Common myeloid progenitor, CD34-positive (primary cell): ENCODE measurements around the gene SNRPB.

Source experiments
- CTCF ChIA-PET: fragments of 350-600 bp; sonication (Branson Sonifier 250); formaldehyde crosslinking; loops from one replicate; lab custom pipeline; 2021; ENCODE audit warnings: antibody characterized with exemption; lab: Charles Lee
- POLR2A ChIA-PET: fragments of 350-600 bp; sonication (Branson Sonifier 250); formaldehyde crosslinking; loops from one replicate; lab custom pipeline; 2021; ENCODE audit warnings: antibody characterized with exemption; lab: Charles Lee
- DNase-seq, 3 donors: peaks; one replicate each; pipeline versions ENCODE4 v3.0.0 to v3.0.0-alpha.2; 2013
- H3K27ac ChIP-seq, 2 experiments: 1 replicate in 1 of 2; 2 replicates in 1 of 2; pipeline ENCODE4 v1.7.0; 2013; ENCODE audit warnings: inconsistent platforms in 2 of 2, low read length in 2 of 2, mild to moderate bottlenecking in 2 of 2, low read depth in 1 of 2, moderate library complexity in 1 of 2; ENCODE audit not compliant: severe bottlenecking in 2 of 2, insufficient read depth in 1 of 2, poor library complexity in 1 of 2
- H3K27me3 ChIP-seq, 5 experiments: replicated peaks in 2 of 5; 1 replicate in 3 of 5; 2 replicates in 2 of 5; pipeline versions ENCODE4 v1.6.1 to v1.7.0; 2013; ENCODE audit warnings: low read length in 4 of 5, mild to moderate bottlenecking in 2 of 5, moderate library complexity in 2 of 5, inconsistent platforms in 1 of 5; ENCODE audit not compliant: insufficient read depth in 5 of 5, control insufficient read depth in 4 of 5
- H3K36me3 ChIP-seq, 4 experiments: 1 replicate in 2 of 4; 2 replicates in 2 of 4; pipeline versions ENCODE4 v1.6.1 to v1.7.0; 2013; ENCODE audit warnings: low read length in 3 of 4, control low read depth in 1 of 4, mild to moderate bottlenecking in 1 of 4; ENCODE audit not compliant: control insufficient read depth in 4 of 4, insufficient read depth in 4 of 4
- H3K4me1 ChIP-seq, 4 experiments: 1 replicate in 3 of 4; 2 replicates in 1 of 4; pipeline versions ENCODE4 v1.6.1 to v1.7.1; 2013; ENCODE audit warnings: low read length in 3 of 4, mild to moderate bottlenecking in 3 of 4, control low read depth in 1 of 4, inconsistent platforms in 1 of 4, moderate library complexity in 1 of 4; ENCODE audit not compliant: control insufficient read depth in 4 of 4, insufficient read depth in 4 of 4; ENCODE audit errors: control extremely low read depth in 1 of 4
- H3K4me3 ChIP-seq, 7 experiments: 1 replicate in 4 of 7; 2 replicates in 3 of 7; pipeline versions ENCODE4 v1.5.1 to v1.7.0; 2013; ENCODE audit warnings: mild to moderate bottlenecking in 7 of 7, low read length in 6 of 7, moderate library complexity in 6 of 7, inconsistent platforms in 2 of 7, low read depth in 2 of 7, control low read depth in 1 of 7; ENCODE audit not compliant: insufficient read depth in 4 of 7, control insufficient read depth in 1 of 7; ENCODE audit errors: extremely low read depth in 1 of 7
- H3K9me3 ChIP-seq, 5 experiments: 1 replicate in 4 of 5; 2 replicates in 1 of 5; pipeline versions ENCODE4 v1.6.1 to v1.7.1; 2013; ENCODE audit warnings: low read length in 4 of 5, mild to moderate bottlenecking in 2 of 5, inconsistent platforms in 1 of 5, low read depth in 1 of 5, moderate library complexity in 1 of 5; ENCODE audit not compliant: control insufficient read depth in 4 of 5, insufficient read depth in 2 of 5; ENCODE audit errors: control extremely low read depth in 1 of 5
- WGBS: methylation state at CpG from one replicate; pipeline ENCODE4 v1.1.5; 2013; ENCODE audit not compliant: insufficient coverage; 5-methylcytosine and 5-hydroxymethylcytosine counted together

Gene SNRPB

DNA sequence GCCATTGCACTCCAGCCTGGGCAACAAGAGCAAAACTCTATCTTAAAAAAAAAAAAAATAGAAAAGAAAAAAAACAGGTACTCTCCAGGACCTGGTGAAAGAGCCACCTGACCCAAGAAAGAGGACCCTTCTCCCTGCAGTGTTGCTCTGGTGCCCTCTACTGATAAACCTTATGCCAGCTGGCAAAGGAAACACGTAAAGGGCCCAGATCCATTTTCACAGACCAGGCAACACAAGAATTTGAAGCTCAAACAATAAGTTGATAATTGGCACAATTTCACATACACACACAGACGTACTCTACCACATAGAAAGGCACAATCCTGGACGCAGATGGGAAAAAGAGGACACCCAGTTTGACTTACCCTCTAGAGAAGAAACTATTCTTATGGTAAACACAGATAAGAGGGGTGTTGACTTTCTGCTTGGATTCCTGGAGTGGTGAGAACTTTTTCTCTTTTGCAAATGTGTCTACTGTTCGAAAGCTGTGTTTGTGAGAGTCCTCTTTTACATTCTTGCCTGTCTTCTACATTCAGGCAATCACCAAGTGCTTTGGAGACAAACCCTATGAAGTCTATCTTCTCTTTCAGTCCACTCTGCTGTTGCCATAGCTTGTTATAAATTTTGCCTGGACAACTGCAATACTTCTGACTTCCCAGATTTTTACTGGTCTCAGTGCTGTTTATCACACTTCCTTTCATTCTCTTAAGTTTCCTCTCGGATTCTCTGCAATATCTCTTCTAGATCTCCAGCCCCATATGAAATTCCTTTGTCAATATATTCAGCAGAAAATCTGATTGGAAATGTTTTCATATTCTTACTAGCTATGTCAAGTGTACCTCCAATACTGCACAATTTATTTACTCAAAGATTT, 6.4 kb upstream of the SNRPB start:
- Histone ChIP-seq H3K4me3 (no peak overlapping the region), H3K27ac (no peak overlapping the region), H3K36me3 (peaks cover 10 to 25% (median 17%) of the 10 kb centered on the region in 4 experiments), H3K4me1 (no peaks in the 10 kb centered on the region), H3K9me3 (peaks cover 0 to 14% (median 5%) of the 10 kb centered on the region in 5 experiments), H3K27me3 (no peaks in the 10 kb centered on the region)
- CTCF ChIA-PET = interaction anchor here (0.9 to 1.4 kb wide), 4 partner anchors 8 to 45 kb away, joined by 3 to 5 read pairs (median 4); no protein-coding TSS in a partner anchor
- DNase-seq = no peak
- 94% methylated on average over 2 of the region's 5 CpGs for WGBS
- POLR2A ChIA-PET = interaction anchor here (0.7 kb wide), 2 partner anchors 18 to 66 kb away, joined by 5 to 7 read pairs; no protein-coding TSS in a partner anchor

DNA sequence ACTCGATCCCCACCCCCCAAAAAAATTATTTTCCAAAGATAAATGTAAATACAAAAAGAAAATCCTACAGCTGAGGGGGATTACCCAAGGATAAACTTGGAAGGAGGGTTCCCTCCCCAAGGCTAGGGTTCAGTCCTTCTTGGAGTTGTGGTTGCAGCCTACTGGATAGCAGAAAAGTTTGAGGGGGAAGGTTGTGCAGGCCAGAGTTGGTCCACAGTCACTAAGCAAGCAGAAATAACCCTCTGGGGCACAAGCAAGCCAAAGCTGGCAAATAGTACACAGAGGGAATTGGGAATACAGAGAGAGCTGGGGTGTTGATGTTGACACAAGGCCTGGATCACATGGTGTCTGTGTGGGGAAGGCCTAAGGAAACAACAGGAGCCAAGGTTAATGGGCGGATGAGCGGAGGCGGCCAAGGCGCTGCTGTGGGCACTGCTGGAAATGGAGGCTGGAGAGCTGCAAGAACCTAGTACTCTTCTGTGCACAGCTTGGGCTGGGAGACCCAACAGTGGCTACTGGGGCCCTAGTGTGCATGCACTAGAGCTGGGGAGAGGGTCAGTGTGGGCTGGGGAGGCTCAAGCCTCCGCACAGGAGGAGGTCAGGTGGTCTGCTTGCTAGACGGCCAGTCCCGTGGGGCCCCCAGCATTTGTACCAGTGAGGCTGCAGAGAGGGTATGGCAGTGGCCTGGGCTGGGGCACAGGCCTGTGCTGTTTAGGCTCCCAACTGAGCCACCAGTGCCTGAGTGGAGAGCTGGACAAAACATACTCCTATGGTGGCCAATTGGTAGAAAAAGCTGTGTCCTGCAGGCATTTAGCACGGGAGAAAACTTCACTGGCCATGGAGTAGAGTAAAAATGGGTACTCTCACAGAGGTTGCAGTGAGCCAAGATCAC, 5.5 kb upstream of the SNRPB start:
- Histone ChIP-seq H3K27me3 (no peaks in the 10 kb centered on the region), H3K4me3 (no peak overlapping the region), H3K27ac (no peak overlapping the region), H3K9me3 (peaks cover 0 to 8% (median 5%) of the 10 kb centered on the region in 5 experiments), H3K4me1 (peaks cover 0 to 2% (median 2%) of the 10 kb centered on the region in 4 experiments), H3K36me3 (peaks cover 7 to 16% (median 10%) of the 10 kb centered on the region in 4 experiments)
- POLR2A ChIA-PET = interaction anchor here (0.7 kb wide), 2 partner anchors 17 to 65 kb away, joined by 5 to 7 read pairs; no protein-coding TSS in a partner anchor
- WGBS = 100% methylated on average over 8 of the region's 9 CpGs
- no peak for DNase-seq
- CTCF ChIA-PET = interaction anchor here (1.4 kb wide), 1 partner anchor 14 kb away, joined by 5 read pairs; no protein-coding TSS in a partner anchor

DNA sequence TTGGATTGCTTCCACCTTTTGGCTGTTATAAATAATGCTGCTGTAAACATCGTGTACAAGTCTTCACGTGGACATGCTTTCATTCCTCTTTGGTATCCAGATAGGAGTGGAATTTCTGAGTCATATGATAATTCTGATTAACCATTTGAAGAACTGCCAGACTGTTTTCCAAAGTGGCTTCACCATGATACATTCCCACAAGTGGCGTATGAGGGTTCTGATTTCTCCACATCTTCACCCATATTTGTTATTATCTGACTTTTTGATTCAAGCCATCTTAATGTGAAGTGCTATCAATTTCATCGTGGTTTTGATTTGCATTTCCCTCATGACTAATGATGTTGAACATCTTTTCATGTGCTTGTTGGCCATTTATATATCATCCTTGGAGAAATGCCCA, 2.9 kb upstream of the SNRPB start:
- no peaks in the 10 kb centered on the region for H3K9me3 ChIP-seq
- no peak overlapping the region for H3K4me3 ChIP-seq
- H3K4me1 ChIP-seq = peaks cover 7 to 20% (median 18%) of the 10 kb centered on the region in 4 experiments
- H3K27ac ChIP-seq = no peak overlapping the region
- no peak for DNase-seq
- peaks cover 0 to 10% (median 3%) of the 10 kb centered on the region in 4 experiments for H3K36me3 ChIP-seq
- no peaks in the 10 kb centered on the region for H3K27me3 ChIP-seq
- 100% methylated on average over 3 of the region's 4 CpGs for whole genome bisulfite sequencing
- ChIA-PET CTCF (interaction anchor here (1.0 kb wide), 1 partner anchor 49 kb away, joined by 3 read pairs; no protein-coding TSS in a partner anchor), POLR2A (no interaction called here)

DNA sequence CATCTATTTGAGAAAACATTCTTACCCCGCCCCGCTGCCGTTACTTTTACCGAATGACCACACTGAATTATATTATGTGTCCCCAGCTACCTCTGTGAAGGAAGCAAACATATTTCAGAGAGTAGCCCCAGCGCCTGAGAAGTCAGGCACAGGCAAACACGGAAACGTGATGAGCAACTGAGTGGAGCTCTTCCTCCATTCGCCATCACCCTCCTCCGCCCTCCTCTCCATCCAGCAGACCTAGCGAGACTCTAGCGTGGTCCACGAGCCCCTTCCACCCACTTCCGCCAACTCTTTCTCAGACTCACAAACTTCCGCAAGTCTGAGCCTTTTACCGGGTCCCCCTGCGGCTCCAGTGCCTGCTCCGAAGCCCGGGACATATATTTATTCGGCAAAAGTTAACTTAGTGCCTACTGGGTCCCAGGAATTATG, 582 bp downstream of the SNRPB start:
- no peaks in the 10 kb centered on the region for H3K27me3 ChIP-seq
- H3K36me3 ChIP-seq = peaks cover 8 to 45% (median 28%) of the 10 kb centered on the region in 4 experiments
- H3K27ac ChIP-seq = peak overlapping the region; percentile 90 to 95
- peaks cover 8 to 26% (median 21%) of the 10 kb centered on the region in 4 experiments for H3K4me1 ChIP-seq
- ChIA-PET POLR2A (interaction anchor here (0.6 to 0.7 kb wide), 2 partner anchors 38 to 41 kb away, joined by 3 to 6 read pairs; partner anchors contain the start of gene ZNF343), CTCF (interaction anchor here (1.2 to 2.8 kb wide), 3 partner anchors 14 to 54 kb away, joined by 4 to 10 read pairs (median 5); no protein-coding TSS in a partner anchor)
- no peaks in the 10 kb centered on the region for H3K9me3 ChIP-seq
- peak; percentile 68 to 85 (median 75) for DNase-seq
- WGBS = 0% methylated on average over 17 of the region's 19 CpGs
- peak overlapping the region; percentile 70 to 97 (median 91) for H3K4me3 ChIP-seq

DNA sequence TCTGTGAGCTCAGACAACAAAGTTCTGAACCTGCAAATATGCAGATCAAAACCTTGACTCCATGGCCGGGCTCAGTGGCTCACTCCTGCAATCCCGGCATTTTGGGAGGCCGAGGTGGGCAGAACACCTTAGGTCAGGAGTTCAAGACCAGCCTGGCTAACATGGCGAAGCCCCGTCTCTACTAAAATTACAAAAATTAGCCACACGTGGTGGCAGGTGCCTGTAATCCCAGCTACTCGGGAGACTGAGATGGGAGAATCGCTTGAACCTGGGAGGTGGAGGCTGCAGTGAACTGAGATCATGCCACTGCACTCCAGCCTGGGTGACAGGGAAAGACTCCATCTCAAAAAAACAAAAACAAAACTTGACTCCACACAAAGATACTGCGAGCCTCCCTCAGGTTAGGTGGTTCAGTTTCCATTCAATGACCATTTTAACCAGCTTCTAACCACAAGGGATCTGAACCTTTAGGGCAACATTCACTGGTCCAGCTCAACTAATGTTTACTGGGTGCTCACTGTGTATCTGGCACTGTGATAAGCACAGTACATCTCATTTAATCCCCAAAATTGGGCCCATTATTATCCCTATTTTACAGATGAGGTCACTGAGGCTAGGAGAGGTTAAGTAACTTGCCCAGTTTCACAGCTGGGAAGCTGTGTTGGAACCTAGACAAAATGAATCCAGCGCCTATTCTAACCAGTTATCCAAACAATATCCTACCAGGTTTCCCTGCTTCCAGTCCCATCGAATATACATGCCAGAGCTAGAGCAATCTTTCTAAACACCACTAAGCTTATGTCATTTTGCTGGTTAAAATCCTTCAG, 1.8 kb downstream of the SNRPB start:
- no peak for DNase-seq
- no peaks in the 10 kb centered on the region for H3K27me3 ChIP-seq
- H3K36me3 ChIP-seq = peaks cover 12 to 57% (median 39%) of the 10 kb centered on the region in 4 experiments
- H3K27ac ChIP-seq = peak overlapping the region in 1 of 2 experiments; percentile 95
- CTCF ChIA-PET = interaction anchor here (0.9 to 2.8 kb wide), 6 partner anchors 8 to 261 kb away, joined by 3 to 12 read pairs (median 6); no protein-coding TSS in a partner anchor
- H3K9me3 ChIP-seq = no peaks in the 10 kb centered on the region
- peaks cover 8 to 26% (median 21%) of the 10 kb centered on the region in 4 experiments for H3K4me1 ChIP-seq
- POLR2A ChIA-PET = no interaction called here
- 96% methylated on average over 9 of the region's 11 CpGs for WGBS
- peak overlapping the region in 4 of 7 experiments; percentile 12 to 97 (median 83) for H3K4me3 ChIP-seq

DNA sequence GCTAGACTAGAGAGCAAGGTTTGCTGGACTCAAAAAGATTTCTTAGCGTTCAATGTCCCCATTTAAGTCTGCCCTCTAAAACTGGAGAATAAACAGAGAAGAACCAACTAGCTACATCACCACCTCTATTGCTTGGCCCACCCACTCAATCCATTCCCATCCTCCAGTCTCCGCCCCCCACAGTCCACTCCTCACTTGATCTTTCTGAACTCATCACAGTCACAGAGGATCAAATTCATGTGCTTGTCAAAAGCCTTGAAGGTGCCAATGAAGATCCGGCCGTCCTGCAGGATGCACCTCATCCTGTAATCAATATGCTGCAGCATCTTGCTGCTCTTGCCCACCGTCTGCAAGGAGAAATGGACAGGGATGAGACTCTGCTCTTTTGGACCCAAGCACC, 3.2 kb downstream of the SNRPB start:
- WGBS = 93% methylated on average over 5 of the region's 5 CpGs
- H3K4me3 ChIP-seq = no peak overlapping the region
- ChIA-PET CTCF (interaction anchor here (0.8 to 2.0 kb wide), 3 partner anchors 11 to 260 kb away, joined by 3 to 12 read pairs (median 3); no protein-coding TSS in a partner anchor), POLR2A (no interaction called here)
- no peaks in the 10 kb centered on the region for H3K27me3 ChIP-seq
- H3K36me3 ChIP-seq = peaks cover 19 to 70% (median 51%) of the 10 kb centered on the region in 4 experiments
- H3K27ac ChIP-seq = no peak overlapping the region
- no peak for DNase-seq
- H3K4me1 ChIP-seq = peaks cover 8 to 26% (median 21%) of the 10 kb centered on the region in 4 experiments
- no peaks in the 10 kb centered on the region for H3K9me3 ChIP-seq
